ENCODE results near the gene EHD4.
A peak's percentile ranks its signal among the peaks of the same experiment; 100 is the strongest.

The EHD4 gene

GRCh38 chr15:42002333-42002732 is 30.0 kb upstream of the EHD4 start:
- no peak overlapping the region for H3K4me3 ChIP-seq (ENCODE audit: low read depth, low read length)
- no peak for TF ChIP-seq CTCF (IDR thresholded peaks at IDR 0.05; ENCODE audit: low read depth, low read length, missing control alignments)
- DNase-seq (ENCODE audit: low read depth): no peak
- in situ Hi-C loops (cut with HindIII; ENCODE audit: low sequenced_read_pairs): no loop called here

- in situ Hi-C loops (cut with HindIII; ENCODE audit: low sequenced_read_pairs): no loop called here
- no peak for TF ChIP-seq CTCF (IDR thresholded peaks at IDR 0.05; ENCODE audit: low read depth, low read length, missing control alignments)
- DNase-seq (ENCODE audit: low read depth): no peak
- no peak overlapping the region for H3K4me3 ChIP-seq (ENCODE audit: low read depth, low read length)
Measured at GRCh38 chr15:42001236-42001635, 28.9 kb upstream of the EHD4 start.

- no peak for TF ChIP-seq CTCF (IDR thresholded peaks at IDR 0.05; ENCODE audit: low read depth, low read length, missing control alignments)
- DNase-seq (ENCODE audit: low read depth): no peak
- in situ Hi-C loops (cut with HindIII; ENCODE audit: low sequenced_read_pairs): no loop called here
- H3K4me3 ChIP-seq (ENCODE audit: low read depth, low read length): no peak overlapping the region
Measured at GRCh38 chr15:41999290-42000285, 27.2 kb upstream of the EHD4 start.

DNA sequence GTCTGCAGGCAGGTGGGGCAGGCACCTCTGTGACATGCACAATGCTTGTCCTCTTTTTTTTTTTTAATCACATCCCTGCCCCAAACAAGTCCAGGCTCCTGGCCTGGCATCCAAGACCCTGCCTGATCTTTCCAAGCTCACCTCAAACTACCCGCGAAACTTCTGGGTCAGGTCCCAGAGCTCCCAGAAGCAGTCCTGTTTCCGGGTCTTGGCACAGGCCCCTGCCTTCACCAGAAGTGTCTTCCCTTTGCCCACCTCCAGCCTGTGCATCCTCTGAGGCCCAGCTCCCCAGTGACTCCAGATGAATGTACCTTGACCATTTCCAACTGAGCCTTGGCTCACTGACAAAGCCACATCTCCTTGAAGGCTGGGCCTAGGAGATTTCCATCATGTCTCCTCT is 25.5 kb upstream of the EHD4 start:
- TF ChIP-seq CTCF (IDR thresholded peaks at IDR 0.05; ENCODE audit: low read depth, low read length, missing control alignments): no peak
- no peak overlapping the region for H3K4me3 ChIP-seq (ENCODE audit: low read depth, low read length)
- in situ Hi-C loops (cut with HindIII; ENCODE audit: low sequenced_read_pairs): no loop called here
- peak; percentile 3 for DNase-seq (ENCODE audit: low read depth)

DNA sequence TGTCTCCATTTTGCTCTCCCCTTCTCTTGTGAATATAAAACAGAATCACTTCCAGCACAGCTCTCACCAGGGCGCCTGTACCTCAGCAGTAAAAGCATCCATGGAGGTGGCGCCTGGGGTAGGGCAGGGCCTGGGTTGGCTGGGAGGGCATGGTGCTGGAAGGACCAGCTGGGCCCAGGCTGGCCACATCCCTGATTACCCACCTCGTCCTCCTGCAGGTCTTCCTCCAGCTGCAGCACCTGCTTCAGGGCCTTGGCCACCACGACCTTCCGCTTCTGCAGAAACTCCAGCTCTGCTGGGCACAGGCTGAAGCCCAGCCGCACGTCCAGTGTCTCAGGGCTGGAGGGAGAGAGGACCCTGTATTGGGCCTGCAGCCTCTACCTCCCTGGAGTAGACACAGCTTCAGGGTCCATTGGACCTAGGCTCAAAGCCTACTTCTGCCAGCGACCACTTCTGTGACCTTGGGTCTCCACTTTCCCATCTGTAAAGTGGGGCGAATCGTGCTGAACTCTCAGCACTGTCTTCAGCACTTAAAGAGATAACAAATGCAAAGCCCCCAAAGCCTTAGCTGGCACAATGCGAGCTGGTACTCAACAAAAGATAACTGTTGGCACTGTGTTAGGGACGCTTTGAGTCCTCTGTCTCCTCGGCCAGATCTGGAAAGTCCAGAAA is 24.7 kb upstream of the EHD4 start:
- no peak overlapping the region for H3K4me3 ChIP-seq (ENCODE audit: low read depth, low read length)
- TF ChIP-seq CTCF (IDR thresholded peaks at IDR 0.05; ENCODE audit: low read depth, low read length, missing control alignments): no peak
- no peak for DNase-seq (ENCODE audit: low read depth)
- in situ Hi-C loops (cut with HindIII; ENCODE audit: low sequenced_read_pairs): no loop called here

- DNase-seq (ENCODE audit: low read depth): no peak
- in situ Hi-C loops (cut with HindIII; ENCODE audit: low sequenced_read_pairs): no loop called here
- H3K4me3 ChIP-seq (ENCODE audit: low read depth, low read length): no peak overlapping the region
- no peak for TF ChIP-seq CTCF (IDR thresholded peaks at IDR 0.05; ENCODE audit: low read depth, low read length, missing control alignments)
Measured at GRCh38 chr15:41996376-41996775, 24.0 kb upstream of the EHD4 start.

Data from astrocyte of the cerebellum (primary cell).